ENCODE results near the gene SPPL2A. TPM values are rescaled to one million over a fixed set of nuclear protein-coding genes. Genes with fewer than 3 reads are reported as not detected.

The SPPL2A gene
- total RNA-seq, 1 donor from 2014 or later: 27.3 TPM

- H3K27ac Mint-ChIP-seq: no peak overlapping the region
- Histone ChIP-seq H3K79me2 (ENCODE audit: low read depth) (no peaks in the 10 kb centered on the region), H3K36me3 (no peaks in the 10 kb centered on the region), H4K20me1 (ENCODE audit: low read depth) (no peaks in the 10 kb centered on the region), H3K9me3 (ENCODE audit: low read depth) (no peaks in the 10 kb centered on the region), H3F3A (ENCODE audit: low read depth) (no peaks in the 10 kb centered on the region), H3K4me1 (no peaks in the 10 kb centered on the region), H3K27ac (no peak overlapping the region), H3K4me2 (no peak overlapping the region), H3K9ac (no peak overlapping the region), H2AFZ (replicated peaks) (no peak overlapping the region), H3K4me3 (no peak overlapping the region), H3K27me3 (no peaks in the 10 kb centered on the region)
- TF ChIP-seq EZH2phosphoT487 (IDR thresholded peaks at IDR 0.05): no peak
- no peak for TF ChIP-seq EZH2 (IDR thresholded peaks at IDR 0.05)
- no peak overlapping the region for H3K4me3 Mint-ChIP-seq
- no peaks in the 10 kb centered on the region for H3K9me3 Mint-ChIP-seq
- DNase-seq (ENCODE audit: low spot score): no peak
- H3K27me3 Mint-ChIP-seq (ENCODE audit: insufficient read depth, low read depth): no peaks in the 10 kb centered on the region
- H3K4me1 Mint-ChIP-seq: peaks cover 7% of the 10 kb centered on the region
- H3K36me3 Mint-ChIP-seq: no peaks in the 10 kb centered on the region
These were observed 33.2 kb upstream of the SPPL2A start for GRCh38 chr15:50798684-50799083.

GRCh38 chr15:50797926-50798325 lies 32.4 kb upstream of the SPPL2A start:
- H3K27me3 Mint-ChIP-seq (ENCODE audit: insufficient read depth, low read depth): no peaks in the 10 kb centered on the region
- Histone ChIP-seq H3K4me2 (no peak overlapping the region), H2AFZ (replicated peaks) (no peak overlapping the region), H3K79me2 (ENCODE audit: low read depth) (no peaks in the 10 kb centered on the region), H4K20me1 (ENCODE audit: low read depth) (no peaks in the 10 kb centered on the region), H3K4me1 (no peaks in the 10 kb centered on the region), H3K27me3 (no peaks in the 10 kb centered on the region), H3K9me3 (ENCODE audit: low read depth) (no peaks in the 10 kb centered on the region), H3F3A (ENCODE audit: low read depth) (no peaks in the 10 kb centered on the region), H3K36me3 (no peaks in the 10 kb centered on the region), H3K27ac (no peak overlapping the region), H3K9ac (no peak overlapping the region), H3K4me3 (no peak overlapping the region)
- H3K36me3 Mint-ChIP-seq: no peaks in the 10 kb centered on the region
- H3K4me3 Mint-ChIP-seq: no peak overlapping the region
- H3K27ac Mint-ChIP-seq: no peak overlapping the region
- H3K9me3 Mint-ChIP-seq: no peaks in the 10 kb centered on the region
- DNase-seq (ENCODE audit: low spot score): no peak
- TF ChIP-seq, protein P1, sequence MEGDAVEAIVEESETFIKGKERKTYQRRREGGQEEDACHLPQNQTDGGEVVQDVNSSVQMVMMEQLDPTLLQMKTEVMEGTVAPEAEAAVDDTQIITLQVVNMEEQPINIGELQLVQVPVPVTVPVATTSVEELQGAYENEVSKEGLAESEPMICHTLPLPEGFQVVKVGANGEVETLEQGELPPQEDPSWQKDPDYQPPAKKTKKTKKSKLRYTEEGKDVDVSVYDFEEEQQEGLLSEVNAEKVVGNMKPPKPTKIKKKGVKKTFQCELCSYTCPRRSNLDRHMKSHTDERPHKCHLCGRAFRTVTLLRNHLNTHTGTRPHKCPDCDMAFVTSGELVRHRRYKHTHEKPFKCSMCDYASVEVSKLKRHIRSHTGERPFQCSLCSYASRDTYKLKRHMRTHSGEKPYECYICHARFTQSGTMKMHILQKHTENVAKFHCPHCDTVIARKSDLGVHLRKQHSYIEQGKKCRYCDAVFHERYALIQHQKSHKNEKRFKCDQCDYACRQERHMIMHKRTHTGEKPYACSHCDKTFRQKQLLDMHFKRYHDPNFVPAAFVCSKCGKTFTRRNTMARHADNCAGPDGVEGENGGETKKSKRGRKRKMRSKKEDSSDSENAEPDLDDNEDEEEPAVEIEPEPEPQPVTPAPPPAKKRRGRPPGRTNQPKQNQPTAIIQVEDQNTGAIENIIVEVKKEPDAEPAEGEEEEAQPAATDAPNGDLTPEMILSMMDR (IDR thresholded peaks at IDR 0.05): no peak
- TF ChIP-seq EZH2phosphoT487 (IDR thresholded peaks at IDR 0.05) (no peak), EZH2 (IDR thresholded peaks at IDR 0.05) (no peak)
- H3K4me1 Mint-ChIP-seq: no peaks in the 10 kb centered on the region

- DNase-seq (ENCODE audit: low spot score): no peak
- peak overlapping the region; percentile 54 for H3K4me2 ChIP-seq
- peaks cover 10% of the 10 kb centered on the region for H3F3A ChIP-seq (ENCODE audit: low read depth)
- no peak overlapping the region for H2AFZ ChIP-seq (replicated peaks)
- H3K79me2 ChIP-seq (ENCODE audit: low read depth): no peaks in the 10 kb centered on the region
- H3K36me3 Mint-ChIP-seq: no peaks in the 10 kb centered on the region
- H3K27me3 ChIP-seq: no peaks in the 10 kb centered on the region
- no peak overlapping the region for H3K4me3 Mint-ChIP-seq
- H3K9me3 Mint-ChIP-seq: no peaks in the 10 kb centered on the region
- TF ChIP-seq, protein P1 (IDR thresholded peaks at IDR 0.05): no peak
- TF ChIP-seq EZH2 (IDR thresholded peaks at IDR 0.05): no peak
- TF ChIP-seq EZH2phosphoT487 (IDR thresholded peaks at IDR 0.05): no peak
- no peaks in the 10 kb centered on the region for H3K9me3 ChIP-seq (ENCODE audit: low read depth)
- peaks cover 8% of the 10 kb centered on the region for H3K4me1 ChIP-seq
- no peak overlapping the region for H3K27ac Mint-ChIP-seq
- H3K27ac ChIP-seq: peak overlapping the region; percentile 49
- H4K20me1 ChIP-seq (ENCODE audit: low read depth): no peaks in the 10 kb centered on the region
- H3K27me3 Mint-ChIP-seq (ENCODE audit: insufficient read depth, low read depth): peaks cover 9% of the 10 kb centered on the region
- H3K36me3 ChIP-seq: no peaks in the 10 kb centered on the region
- no peak overlapping the region for H3K4me3 ChIP-seq
- no peak overlapping the region for H3K9ac ChIP-seq
- peaks cover 2% of the 10 kb centered on the region for H3K4me1 Mint-ChIP-seq
These were observed 26.0 kb upstream of the SPPL2A start for GRCh38 chr15:50791486-50791885.

- H3K27ac ChIP-seq: peak overlapping the region; percentile 49
- H3K36me3 ChIP-seq: no peaks in the 10 kb centered on the region
- peak overlapping the region; percentile 23 for H2AFZ ChIP-seq (replicated peaks)
- peak overlapping the region; percentile 70 for H3K27ac Mint-ChIP-seq
- peaks cover 2% of the 10 kb centered on the region for H3K4me1 Mint-ChIP-seq
- H3K36me3 Mint-ChIP-seq: no peaks in the 10 kb centered on the region
- no peaks in the 10 kb centered on the region for H3K27me3 ChIP-seq
- H3K9ac ChIP-seq: no peak overlapping the region
- H3K9me3 ChIP-seq (ENCODE audit: low read depth): no peaks in the 10 kb centered on the region
- no peaks in the 10 kb centered on the region for H3K79me2 ChIP-seq (ENCODE audit: low read depth)
- H3K27me3 Mint-ChIP-seq (ENCODE audit: insufficient read depth, low read depth): peaks cover 9% of the 10 kb centered on the region
- H3K9me3 Mint-ChIP-seq: no peaks in the 10 kb centered on the region
- DNase-seq (ENCODE audit: low spot score): peak; percentile 10
- peaks cover 8% of the 10 kb centered on the region for H3K4me1 ChIP-seq
- peak overlapping the region; percentile 54 for H3K4me2 ChIP-seq
- no peak overlapping the region for H3K4me3 Mint-ChIP-seq
- no peak overlapping the region for H3K4me3 ChIP-seq
- H3F3A ChIP-seq (ENCODE audit: low read depth): peaks cover 10% of the 10 kb centered on the region
- TF ChIP-seq, protein P1 (IDR thresholded peaks at IDR 0.05): no peak
- TF ChIP-seq EZH2 (IDR thresholded peaks at IDR 0.05) (no peak), EZH2phosphoT487 (IDR thresholded peaks at IDR 0.05) (no peak)
- no peaks in the 10 kb centered on the region for H4K20me1 ChIP-seq (ENCODE audit: low read depth)
These were observed 25.4 kb upstream of the SPPL2A start for GRCh38 chr15:50790778-50791453.

All from neural progenitor cell (in vitro differentiated cells).